GM21526 (cell line): ENCODE data around the gene ZNF444.
"Not testable (repeated sequence)": the region's sequence is repeated elsewhere in the genome, so short reads cannot be mapped to it uniquely, and the experiment has no call there.

Source experiments
- ATAC-seq: cut with Tn5 transposase; IDR thresholded peaks from one replicate; pipeline ENCODE4 v1.9.1; 2021; ENCODE audit warnings: moderate library complexity; ENCODE audit not compliant: unreplicated experiment, low FRiP score

Gene ZNF444

DNA sequence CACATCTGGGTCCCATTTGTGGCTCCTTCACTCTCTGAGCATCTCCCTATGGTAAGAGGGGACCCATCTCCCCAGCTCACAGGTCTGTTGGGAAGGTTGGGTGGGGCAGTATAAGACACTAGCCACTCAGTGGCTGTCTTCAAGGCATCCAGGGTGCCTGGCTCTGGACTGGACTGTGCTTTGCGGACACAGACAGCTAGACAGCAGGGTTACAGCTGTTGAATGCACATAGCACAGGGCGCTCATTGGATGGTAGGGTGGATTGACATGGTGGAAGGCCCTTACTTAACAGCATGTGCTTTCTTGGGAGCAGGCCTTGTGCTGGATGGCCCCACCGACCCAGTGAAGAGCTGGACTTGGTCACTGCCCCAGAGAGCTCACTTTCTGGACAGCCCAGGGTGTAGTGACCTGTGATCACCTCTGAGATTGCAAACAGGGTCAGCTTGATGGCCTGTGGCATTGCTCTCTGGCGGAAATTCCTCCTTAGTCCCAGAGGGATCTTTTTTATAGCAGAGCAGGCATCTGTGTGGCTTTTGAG, 1.9 kb downstream of the ZNF444 start:
- no peak for ATAC-seq

DNA sequence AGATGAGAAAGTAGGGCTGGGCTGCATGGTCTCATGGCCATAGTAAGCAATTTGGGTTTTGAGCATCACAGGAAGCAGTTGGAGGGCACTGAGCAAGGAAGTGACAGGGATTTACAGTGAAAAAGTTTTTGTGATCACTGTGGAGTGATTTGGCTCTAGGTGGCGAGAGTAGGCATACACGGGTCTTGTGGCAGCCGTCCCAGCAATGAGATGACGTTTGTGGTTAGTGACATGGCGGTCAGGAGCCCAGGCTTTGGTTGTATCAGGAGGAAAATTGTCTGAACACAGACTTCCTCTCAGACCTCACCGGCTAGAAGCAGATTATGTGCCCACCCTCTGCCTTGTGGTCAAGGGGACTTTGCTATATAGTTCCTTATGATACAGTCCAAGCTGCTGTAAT, 3.3 kb downstream of the ZNF444 start:
- ATAC-seq: no peak

GRCh38 chr19:56144831-56145230, 3.7 kb downstream of the ZNF444 start:
- ATAC-seq: no peak

GRCh38 chr19:56145698-56146097, 4.6 kb downstream of the ZNF444 start:
- ATAC-seq: no peak

- no peak for ATAC-seq
Observed at GRCh38 chr19:56146904-56147303, 5.8 kb downstream of the ZNF444 start.

DNA sequence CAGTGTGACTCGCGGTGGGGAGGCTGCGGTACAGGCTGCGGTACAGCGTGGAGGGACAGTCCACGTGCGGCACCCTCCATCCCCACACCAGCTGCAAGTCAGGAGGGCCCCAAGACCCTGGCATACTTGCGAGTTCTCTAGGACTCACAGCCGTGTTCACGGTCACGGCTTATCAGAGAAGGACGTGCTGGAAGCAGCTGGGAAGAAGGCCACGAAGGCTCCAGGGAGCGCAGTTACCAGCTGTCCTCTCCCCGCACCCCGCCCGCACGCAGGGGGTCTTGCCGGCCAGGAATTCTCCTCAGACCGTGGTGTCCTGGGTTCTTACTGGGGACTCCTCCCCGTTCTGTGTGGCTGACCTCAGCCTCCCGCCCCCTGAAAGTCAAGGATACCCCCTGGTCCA, 6.2 kb downstream of the ZNF444 start:
- no peak for ATAC-seq

GRCh38 chr19:56148096-56148495, 7.0 kb downstream of the ZNF444 start:
- ATAC-seq: no peak

- not testable (repeated sequence) for ATAC-seq
Observed at GRCh38 chr19:56148955-56149655, 8.0 kb downstream of the ZNF444 start.

DNA sequence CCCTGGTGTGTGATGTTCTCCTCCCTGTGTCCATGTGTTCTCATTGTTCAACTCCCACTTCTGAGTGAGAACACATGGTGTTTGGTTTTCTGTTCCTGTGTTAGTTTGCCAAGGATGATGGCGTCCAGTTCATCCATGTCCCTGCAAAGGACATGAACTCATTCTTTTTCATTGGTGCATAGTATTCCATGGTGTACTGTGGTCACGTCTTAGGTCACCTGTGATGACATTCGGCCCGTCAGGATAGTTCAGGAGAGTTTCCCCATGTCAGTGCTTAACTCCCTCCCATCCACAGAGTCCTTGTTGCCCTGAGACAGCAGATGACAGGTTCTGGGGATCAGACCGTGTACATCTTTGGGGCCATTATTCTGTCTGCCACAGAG, 8.6 kb downstream of the ZNF444 start:
- no peak for ATAC-seq

DNA sequence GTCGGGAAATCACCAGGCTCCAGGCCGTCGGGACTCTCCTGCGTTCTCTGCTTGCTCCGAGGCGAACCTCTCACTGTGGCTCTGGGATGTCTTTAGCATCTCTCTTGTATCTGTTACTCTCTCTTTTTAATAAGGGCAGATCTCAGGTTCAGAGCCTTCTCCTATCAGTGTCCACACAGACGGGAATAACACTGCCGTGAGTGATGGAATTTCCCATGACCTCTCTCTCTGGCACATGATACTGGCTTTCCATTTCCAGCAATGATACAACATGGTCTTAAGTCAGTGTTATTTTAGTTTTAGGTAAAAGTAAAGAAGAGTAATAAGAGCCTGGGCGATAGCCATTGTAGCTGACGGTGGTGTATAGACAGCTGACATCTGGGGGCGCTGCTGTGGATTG, 9.3 kb downstream of the ZNF444 start:
- ATAC-seq: no peak

- no peak for ATAC-seq
Observed at GRCh38 chr19:56152644-56153043, 11.6 kb downstream of the ZNF444 start.

DNA sequence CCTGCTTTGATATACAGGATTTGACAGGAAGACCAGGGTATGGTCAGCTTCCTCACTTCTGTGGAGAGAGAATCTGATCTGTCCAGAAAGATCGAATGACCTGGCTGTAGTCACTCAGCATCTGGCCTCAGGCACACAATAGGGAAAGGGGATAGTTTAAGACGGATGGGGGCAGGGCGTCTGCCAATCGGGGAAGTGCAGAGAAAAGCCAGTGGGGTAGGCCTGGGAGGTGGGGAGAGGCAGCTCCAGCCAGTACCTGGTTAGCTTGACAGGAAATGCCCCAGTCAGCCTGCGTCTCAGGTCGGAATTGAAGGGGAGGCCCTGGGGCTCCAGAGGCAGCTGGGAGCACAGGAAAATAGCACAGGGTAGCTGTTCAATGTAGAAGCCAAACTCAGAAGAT, 12.4 kb downstream of the ZNF444 start:
- no peak for ATAC-seq

DNA sequence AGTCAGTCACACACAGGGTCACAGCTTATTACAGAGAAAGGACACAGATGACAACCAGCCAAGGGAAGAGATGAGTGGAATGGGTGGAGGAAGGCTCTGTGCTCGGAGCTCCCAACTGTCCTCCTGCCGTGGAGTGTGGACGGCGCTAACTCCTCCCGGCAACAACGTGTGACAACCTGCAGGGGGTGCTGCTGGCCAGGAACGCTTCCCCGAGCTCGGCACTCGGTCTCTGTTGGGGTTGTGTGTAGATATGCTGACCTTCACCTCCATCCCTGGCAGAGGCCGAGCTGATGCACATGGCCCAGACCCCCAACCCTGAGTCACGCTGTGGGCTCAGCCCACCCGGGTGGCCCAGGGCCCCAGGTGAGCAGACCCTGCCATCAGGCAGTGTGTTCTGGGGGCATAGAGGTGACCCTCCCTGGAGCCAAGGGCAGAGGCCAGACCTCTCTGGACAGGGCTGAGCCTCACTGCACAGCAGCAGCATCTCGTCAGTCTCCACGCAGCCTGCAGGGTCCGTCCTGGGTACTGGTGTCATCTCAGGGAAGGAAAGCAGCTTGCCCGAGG, 14.1 kb downstream of the ZNF444 start:
- no peak for ATAC-seq

DNA sequence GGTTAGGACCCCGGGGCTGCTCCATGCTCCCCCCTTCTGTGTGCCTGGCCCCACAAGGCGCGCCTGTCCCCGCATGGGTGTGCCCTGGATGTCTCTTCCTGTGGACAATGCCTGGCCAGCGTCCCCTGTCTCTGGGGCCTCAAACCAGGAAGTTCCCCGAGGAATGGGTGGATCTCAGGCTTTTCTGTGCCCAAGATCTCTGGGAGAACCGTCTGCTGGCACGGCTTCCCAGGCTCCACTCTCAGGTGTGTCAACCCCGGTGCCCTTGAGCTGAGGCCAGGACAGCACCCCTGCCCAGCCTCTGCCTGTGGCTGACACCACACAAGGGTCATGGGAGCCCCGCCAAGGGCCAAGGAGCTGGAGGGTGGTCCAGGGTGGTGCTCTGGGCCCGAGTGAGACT, 15.7 kb downstream of the ZNF444 start:
- no peak for ATAC-seq

- no peak for ATAC-seq
Observed at GRCh38 chr19:56158170-56158757, 17.2 kb downstream of the ZNF444 start.

GRCh38 chr19:56159009-56159559, 18.0 kb downstream of the ZNF444 start:
- no peak for ATAC-seq

DNA sequence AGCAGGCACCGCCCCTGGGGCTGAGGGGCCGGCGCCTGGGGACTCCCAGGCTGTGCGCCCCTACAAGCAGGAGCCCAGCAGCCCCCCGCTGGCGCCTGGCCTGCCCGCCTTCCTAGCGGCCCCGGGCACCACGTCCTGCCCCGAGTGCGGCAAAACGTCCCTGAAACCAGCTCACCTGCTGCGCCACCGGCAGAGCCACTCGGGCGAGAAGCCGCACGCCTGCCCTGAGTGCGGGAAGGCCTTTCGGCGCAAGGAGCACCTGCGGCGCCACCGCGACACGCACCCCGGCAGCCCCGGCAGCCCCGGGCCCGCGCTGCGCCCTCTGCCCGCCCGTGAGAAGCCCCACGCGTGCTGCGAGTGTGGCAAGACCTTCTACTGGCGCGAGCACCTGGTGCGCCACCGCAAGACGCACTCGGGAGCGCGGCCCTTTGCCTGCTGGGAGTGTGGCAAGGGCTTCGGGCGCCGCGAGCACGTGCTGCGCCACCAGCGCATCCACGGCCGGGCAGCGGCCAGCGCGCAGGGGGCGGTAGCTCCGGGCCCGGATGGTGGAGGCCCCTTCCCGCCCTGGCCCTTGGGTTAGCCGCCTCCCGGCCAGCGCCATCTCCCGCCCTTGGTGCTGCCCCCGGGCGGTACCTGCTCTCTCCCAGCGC, 18.7 kb downstream of the ZNF444 start:
- ATAC-seq: no peak

- ATAC-seq: no peak
Observed at GRCh38 chr19:56161534-56161933, 20.4 kb downstream of the ZNF444 start.

- no peak for ATAC-seq
Observed at GRCh38 chr19:56162258-56162657, 21.2 kb downstream of the ZNF444 start.

- no peak for ATAC-seq
Observed at GRCh38 chr19:56163097-56163496, 22.0 kb downstream of the ZNF444 start.

DNA sequence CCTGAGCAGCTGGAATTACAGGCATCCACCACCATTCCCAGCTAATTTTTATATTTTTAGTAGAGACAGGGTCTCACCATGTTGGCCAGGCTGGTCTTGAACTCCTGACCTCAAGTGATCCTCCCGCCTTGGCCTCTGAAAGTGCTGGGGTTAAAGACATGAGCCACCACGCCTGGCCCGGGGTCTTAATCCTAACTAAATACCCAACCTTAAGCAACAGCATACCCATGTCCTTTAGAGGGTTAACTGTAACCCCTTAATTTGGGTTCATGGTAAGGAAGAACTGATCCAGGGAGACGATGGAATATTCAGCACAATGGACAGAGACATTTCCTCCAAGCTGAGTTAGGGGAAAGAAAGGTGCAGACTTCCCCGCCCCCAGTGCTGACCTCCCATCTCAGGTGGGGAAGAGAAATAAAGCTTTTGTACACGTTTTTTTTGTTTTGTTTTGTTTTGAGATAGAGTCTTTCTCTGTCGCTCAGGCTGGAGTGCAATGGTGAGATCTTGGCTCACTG, 26.0 kb downstream of the ZNF444 start:
- no peak for ATAC-seq
